ENCODE results near the gene ZMYM2. TPM values are rescaled to one million over a fixed set of nuclear protein-coding genes. Genes with fewer than 3 reads are reported as not detected.
"Not testable (repeated sequence)": the region's sequence is repeated elsewhere in the genome, so short reads cannot be mapped to it uniquely, and the experiment has no call there.

ZMYM2 gene
- total RNA-seq, 1 donor from 2014 or later: 68.8 TPM

DNA sequence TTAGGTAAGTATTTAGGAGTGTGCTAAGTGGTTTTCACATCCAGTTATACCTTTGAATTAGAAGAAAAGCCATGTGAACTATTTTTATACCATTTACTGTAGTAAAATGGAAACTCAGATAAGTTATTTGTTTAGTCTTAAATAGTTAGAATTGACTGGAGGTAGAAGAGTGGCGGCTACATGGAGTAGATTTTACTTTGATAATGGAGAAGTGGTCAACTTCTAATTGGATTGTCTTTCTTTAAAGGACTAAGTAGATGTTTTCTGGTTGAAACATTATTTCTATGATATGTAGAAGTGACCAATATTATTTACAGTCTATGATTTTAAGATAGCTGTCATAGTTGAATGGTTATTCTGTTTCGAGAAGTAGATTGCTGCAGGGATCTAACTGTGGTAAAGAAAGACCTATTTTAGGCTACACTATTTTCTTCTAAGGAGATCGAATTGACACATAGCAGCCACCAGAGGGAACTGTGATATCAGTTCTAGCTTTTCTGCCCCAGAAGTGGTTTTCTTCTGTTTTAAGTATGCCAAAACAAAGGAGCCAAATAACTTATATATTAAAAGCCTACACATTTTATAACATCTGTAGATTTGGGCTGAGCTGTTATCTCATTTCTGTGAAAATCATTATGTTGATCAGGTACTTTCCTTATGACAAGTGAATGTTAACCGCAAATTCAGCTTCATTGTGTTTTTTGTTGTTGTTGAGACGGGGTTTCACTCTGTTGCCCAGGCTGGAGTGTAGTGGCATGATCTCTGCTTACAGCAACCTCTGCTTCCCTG lies 26.1 kb downstream of the ZMYM2 start:
- DNase-seq: peak; percentile 62

- DNase-seq: no peak
Observed at GRCh38 chr13:19985219-19985556, 26.7 kb downstream of the ZMYM2 start.

DNA sequence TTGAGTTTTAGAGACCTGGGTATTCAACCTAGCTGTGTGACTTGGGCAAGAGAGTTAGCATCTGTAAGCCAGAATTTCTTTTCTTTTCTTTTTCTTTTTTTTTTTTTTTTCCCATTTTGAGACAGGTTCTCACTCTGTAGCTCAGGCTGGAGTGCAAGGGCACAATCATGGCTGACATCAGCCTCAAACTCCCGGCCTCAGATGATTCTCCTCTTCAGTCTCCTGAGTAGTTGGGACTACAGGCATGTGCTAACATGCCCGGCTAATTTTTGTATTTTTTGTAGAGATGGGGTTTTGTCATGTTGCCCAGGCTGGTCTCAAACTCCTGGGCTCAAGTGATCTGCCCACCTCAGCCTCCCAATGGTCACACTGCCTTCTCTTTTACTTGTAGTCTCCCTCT lies 33.0 kb downstream of the ZMYM2 start:
- no peak for DNase-seq

GRCh38 chr13:19993024-19993423 lies 34.5 kb downstream of the ZMYM2 start:
- no peak for DNase-seq

GRCh38 chr13:19998960-19999359 lies 40.4 kb downstream of the ZMYM2 start:
- DNase-seq: no peak

DNA sequence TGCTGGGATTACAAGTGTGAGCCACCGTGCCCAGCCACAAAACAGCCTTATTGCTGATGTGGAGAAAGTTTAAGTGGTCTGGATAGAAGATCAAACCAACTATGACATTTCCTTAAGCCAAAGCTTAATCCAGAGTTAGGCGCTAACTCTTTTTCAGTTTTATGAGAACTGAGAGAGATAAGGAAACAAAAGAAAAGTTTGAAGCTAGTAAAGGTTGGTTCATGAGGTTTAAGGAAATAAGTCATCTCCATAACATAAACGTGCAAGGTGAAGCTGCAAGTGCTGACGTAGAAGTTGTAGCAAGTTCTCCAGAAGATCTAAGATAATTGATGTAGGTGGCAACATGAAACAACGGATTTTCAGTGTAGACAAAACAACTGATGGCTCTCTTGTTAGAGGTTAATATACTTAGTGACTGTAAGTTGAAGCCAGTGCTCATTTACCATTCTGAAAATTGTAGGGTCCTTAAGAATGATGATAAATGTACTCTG lies 41.6 kb downstream of the ZMYM2 start:
- no peak for DNase-seq

- DNase-seq: no peak
Observed at GRCh38 chr13:20001366-20002190, 43.1 kb downstream of the ZMYM2 start.

DNA sequence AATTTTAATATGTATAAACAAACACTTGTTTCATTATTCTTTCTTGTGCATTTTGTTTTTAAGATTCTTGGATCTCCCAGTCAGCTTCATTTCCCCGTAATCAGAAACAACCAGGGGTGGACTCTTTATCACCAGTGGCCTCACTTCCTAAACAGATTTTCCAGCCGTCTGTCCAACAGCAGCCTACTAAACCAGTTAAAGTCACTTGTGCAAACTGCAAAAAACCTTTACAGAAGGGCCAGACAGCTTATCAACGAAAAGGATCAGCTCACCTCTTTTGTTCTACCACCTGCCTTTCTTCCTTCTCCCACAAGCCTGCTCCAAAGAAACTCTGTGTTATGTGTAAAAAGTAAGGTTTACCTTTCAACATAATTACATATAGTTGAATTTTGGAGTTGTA lies 44.3 kb downstream of the ZMYM2 start:
- peak; percentile 21 for DNase-seq

GRCh38 chr13:20006206-20006605 lies 47.7 kb downstream of the ZMYM2 start:
- DNase-seq: peak; percentile 11

GRCh38 chr13:20015763-20016162 lies 57.2 kb downstream of the ZMYM2 start:
- no peak for DNase-seq

GRCh38 chr13:20016649-20017364 lies 58.3 kb downstream of the ZMYM2 start:
- DNase-seq: no peak

GRCh38 chr13:20017365-20017711 lies 58.8 kb downstream of the ZMYM2 start:
- DNase-seq: no peak

- DNase-seq: no peak
Observed at GRCh38 chr13:20019043-20019442, 60.5 kb downstream of the ZMYM2 start.

- no peak for DNase-seq
Observed at GRCh38 chr13:20024702-20025101, 66.2 kb downstream of the ZMYM2 start.

GRCh38 chr13:20028953-20029352 lies 70.4 kb downstream of the ZMYM2 start:
- no peak for DNase-seq

- DNase-seq: no peak
Observed at GRCh38 chr13:20033486-20033885, 75.0 kb downstream of the ZMYM2 start.

DNA sequence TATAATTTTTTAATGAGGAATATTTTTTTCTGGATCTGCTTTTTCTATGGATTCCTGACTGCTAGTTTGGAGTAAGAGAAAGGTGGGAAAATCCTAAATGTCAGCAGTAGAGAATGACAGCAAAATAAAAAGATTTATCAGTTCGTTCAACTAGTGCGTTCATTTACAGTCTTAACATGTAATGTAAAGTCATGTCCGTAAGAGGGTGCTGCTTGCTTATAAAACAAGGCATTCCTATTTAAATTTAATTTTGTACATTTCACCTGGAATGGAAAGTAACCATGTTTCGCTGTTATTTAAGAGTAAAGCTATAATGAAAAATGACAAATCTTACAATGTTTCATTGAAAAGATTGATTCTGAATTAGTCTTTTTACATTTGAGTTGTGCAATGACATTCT lies 76.6 kb downstream of the ZMYM2 start:
- DNase-seq: no peak

GRCh38 chr13:20037908-20038307 lies 79.4 kb downstream of the ZMYM2 start:
- DNase-seq: no peak

DNA sequence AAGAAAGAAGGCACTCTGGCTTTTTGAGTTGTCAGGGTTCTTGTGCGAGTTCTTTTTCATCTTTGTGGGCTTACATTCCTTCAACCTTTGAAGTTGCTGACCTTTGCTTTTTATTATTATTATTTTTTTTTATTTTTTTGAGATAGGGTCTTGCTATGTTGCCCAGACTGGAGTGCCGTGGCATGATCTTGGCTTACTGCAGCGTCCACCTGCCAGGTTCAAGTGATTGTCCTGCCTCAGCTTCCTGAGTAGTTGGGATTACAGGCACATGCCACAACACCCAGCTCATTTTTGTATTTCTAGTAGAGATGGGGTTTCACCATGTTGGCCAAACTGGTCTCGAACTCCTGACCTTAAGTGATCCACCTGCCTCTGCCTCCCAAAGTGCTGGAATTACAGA lies 84.1 kb downstream of the ZMYM2 start:
- not testable (repeated sequence) for DNase-seq

- no peak for DNase-seq
Observed at GRCh38 chr13:20043207-20043925, 84.8 kb downstream of the ZMYM2 start.

DNA sequence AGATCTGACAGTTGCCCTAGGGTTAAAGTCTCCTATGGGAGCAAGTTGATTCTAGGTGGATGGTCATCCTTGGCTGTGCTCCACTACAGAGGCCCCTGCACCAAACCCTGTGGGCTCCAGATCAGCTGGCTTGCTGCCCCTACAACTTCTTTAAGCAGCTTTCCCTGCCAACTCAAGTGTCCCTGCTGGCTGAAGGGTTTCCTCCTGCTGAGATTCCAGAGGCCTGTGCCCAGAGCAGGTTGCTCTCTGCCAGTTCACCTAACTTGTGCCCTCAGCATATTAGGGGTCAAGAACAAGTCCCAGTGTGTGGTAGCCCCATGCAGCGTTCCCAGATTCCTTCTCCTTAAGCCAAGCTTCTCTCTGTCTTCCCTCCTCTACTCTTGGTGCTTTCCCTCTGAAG lies 85.6 kb downstream of the ZMYM2 start:
- no peak for DNase-seq

GRCh38 chr13:20045950-20046548 lies 87.5 kb downstream of the ZMYM2 start:
- no peak for DNase-seq

Data from dermis blood vessel endothelial cell (primary cell).